Anterior cingulate cortex (tissue), 58 donors: ENCODE data around the gene CCNY.

ENCODE experiments used
- DNase-seq, 58 donors: peaks; one replicate each; lab custom pipeline; 2025; lab: John Stamatoyannopoulos, UW

The CCNY gene

GRCh38 chr10:35463878-35464277, 127.6 kb downstream of the CCNY start:
- DNase-seq, result no peak

DNA sequence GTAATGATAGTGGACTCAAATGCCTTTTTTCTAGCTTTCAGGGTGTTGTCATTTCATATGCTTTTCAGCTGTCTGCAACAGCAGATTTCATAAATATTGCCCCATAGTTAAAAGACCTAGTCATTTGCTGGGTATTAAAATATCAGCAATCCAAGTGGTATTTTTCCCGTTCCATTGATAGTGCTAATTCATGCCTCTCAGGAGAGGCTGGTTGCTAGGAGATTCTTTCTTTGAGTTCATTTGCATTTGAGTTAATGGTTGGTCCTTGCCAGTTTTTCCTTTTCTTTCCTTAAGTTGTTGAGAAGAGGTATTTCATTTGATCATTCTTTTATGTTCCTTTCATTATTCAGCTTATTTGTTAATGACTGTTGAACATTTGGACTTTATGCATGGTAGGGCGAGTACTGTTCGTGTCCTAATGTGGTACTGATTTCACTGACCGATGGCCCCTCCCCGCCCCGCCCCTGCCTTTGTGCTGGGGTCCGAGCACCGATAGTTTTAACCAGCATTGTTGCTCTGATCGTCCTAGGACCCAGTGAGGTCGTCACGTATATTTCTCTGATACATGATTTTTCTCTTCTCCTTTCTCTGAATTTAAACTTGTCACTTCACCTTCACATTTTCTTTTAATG, 128.6 kb downstream of the CCNY start:
- DNase-seq, result peak in 1 of 58 donors; percentile 35

DNA sequence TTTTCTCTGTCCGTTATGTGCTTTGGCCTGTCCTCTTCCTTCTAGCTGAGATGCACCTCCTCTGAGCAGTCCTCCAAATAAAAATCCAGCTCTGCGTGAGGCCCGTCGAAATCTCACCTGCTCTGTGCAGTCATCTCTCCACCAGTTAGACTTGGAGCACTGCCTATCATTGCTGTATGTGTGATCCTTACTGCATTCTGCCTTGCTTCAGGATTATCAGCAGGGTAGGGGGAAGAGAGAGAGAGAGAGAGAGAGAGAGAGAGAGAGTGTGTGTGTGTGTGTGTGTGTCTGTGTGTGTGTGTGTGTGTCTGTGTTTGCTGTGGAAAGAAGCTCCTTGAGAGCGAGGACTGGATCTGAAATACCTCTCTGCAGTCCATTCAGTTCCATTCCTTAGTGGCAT, 129.4 kb downstream of the CCNY start:
- DNase-seq, result no peak

DNA sequence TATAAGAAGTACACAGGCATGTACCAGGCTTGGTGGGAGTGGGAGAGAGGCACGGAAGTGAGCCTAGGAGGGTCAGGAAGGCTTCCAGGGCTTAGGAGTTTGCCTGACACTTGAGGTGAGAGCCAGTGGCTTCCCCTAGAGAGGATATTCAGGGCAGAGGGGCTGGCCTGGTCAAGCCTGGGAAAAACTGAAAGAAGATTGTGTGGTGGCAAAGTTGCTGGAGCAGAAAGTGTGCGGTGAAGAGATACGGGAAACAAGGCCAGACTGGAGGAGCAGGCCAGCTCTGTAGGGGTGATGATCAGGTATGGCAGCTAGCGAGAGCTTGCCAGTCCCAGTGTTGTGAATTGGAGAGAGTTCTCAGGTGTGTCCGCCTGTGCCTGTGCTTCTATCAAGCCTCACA, 129.9 kb downstream of the CCNY start:
- DNase-seq, result no peak

DNA sequence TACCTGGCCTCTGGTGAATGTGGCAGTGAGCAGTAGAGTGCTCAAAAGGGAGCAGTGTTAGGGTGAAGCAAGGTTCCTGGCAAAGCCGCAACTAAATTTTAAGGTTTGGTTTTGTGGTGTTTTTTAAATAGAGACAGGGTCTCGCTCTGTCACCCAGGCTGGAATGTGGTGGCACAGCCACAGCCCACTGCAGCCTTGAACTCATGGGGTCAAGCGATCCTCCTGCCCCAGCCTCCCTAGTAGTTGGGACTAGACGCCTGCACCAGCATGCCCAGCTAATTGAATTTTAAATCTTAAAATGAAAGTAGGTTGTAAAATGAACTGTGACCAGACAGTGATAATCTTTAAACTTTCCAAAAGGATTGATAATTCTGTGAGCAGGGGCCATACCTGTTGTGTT, 130.4 kb downstream of the CCNY start:
- DNase-seq, result no peak

- no peak for DNase-seq
These were observed 130.9 kb downstream of the CCNY start for GRCh38 chr10:35467186-35467585.

GRCh38 chr10:35470248-35470924, 134.1 kb downstream of the CCNY start:
- peak in 27 of 58 donors; percentile 18 to 71 (median 41) for DNase-seq

DNA sequence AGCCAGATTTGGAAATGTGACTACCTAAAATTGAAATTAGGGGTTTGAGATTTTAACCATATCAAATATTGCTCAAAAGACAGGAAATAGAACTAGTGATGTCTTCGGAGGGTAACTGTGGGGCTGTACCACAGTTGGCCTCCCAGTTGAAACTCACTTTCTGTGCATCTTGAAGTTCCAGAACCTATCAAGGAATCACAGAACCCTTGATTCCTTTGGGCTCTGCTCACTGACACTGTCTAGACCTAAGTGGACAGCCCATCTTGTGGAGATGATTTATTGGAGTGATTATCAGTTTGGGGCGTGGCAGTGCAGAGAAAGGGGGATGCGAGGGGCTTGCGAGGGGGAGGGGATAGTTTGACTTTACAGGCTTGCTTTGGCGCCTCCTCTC, 134.6 kb downstream of the CCNY start:
- DNase-seq, result no peak

GRCh38 chr10:35471435-35471834, 135.1 kb downstream of the CCNY start:
- DNase-seq, result no peak

DNA sequence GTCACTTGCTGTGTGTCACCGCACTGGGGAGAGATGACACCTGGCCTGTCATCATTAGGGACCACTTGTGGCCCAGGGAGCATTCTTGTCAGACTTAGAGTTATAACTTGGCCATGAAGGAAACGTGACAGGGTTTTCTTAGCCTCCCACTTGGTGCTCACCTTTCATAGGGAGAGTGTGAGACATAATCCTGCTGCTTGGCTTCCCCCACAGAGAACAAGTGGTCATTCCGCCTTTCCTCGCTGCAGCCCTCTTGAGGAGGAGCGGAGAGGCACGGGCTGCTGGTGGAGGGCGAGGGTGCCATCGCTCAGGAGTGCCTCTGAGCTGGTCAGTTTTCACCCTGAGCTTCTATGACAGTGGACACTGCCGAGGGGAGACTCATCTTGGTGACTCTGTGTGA, 143.8 kb downstream of the CCNY start:
- no peak for DNase-seq

DNA sequence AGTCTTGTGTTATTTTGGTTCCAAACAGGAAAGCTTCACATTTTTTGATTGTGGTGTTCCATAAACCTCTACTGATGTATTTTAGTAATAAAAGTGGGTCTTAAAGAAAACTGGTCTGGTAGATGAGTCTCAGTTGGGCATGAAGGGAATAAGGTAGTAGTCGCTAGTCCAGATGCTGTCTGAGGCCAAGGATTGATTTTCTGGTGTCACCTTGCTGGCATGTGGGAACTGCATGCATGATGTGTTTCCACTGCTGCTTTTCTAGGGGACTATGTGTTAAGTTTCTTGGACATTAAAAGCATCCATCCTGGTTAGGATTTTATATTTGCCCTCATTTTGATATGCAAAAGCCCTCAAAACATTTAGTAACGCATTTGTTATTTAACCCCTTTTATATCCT, 145.1 kb downstream of the CCNY start:
- no peak for DNase-seq

DNA sequence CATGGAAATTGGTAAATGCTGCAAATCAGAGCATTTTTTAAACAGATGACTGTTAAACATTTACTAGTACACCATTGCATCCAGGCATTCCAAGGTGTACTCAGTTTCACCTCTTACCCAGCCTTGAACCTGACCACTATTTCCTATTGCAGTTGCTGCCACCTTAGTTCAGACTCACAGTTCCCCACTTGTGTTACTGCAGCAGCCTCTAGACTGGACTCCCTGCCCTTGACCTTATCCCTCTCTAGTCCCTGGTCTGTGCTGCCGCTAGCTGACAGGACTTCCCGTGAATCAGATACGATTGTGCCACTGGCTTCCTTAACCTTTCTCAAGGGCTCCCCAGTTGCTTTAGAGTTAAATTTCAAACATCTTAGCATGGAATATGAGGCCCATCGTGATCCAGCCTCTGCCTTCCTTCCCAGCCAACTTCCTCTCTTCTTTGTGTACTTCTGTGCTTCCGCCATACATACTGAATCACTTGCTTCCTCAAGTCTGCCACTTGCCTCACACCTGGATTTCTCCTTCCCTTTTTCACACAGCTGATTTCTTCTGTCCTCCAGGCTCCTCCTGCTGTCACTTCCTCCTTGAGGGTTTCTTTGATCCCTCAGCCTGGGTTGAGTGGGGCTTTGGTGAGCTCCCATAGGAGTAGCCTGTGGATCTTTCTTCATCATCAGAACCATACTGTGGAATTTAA, 150.1 kb downstream of the CCNY start:
- no peak for DNase-seq

GRCh38 chr10:35487336-35488034, 151.2 kb downstream of the CCNY start:
- peak in 2 of 58 donors; percentile 18 to 35 for DNase-seq

DNA sequence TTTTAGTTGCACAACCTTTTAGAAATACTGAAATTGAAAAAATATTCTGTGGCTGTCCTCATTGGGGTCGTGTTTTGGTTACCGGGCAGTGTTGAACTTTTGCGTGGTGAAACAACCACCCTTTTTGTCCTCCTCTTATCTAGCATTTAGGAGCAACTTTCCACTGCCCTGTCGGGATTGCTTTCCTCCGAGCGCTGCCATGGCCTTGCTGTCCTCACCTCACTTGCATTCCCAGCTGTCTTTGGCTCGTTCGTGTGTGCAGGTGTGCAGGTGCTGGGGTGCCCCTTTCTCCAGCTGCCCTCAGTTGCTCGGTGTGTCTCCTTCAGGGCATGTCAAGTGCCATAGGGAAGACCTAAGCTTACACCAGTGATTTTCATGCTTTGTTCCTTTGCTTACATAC, 151.9 kb downstream of the CCNY start:
- no peak for DNase-seq

- no peak for DNase-seq
These were observed 156.3 kb downstream of the CCNY start for GRCh38 chr10:35492386-35493195.

DNA sequence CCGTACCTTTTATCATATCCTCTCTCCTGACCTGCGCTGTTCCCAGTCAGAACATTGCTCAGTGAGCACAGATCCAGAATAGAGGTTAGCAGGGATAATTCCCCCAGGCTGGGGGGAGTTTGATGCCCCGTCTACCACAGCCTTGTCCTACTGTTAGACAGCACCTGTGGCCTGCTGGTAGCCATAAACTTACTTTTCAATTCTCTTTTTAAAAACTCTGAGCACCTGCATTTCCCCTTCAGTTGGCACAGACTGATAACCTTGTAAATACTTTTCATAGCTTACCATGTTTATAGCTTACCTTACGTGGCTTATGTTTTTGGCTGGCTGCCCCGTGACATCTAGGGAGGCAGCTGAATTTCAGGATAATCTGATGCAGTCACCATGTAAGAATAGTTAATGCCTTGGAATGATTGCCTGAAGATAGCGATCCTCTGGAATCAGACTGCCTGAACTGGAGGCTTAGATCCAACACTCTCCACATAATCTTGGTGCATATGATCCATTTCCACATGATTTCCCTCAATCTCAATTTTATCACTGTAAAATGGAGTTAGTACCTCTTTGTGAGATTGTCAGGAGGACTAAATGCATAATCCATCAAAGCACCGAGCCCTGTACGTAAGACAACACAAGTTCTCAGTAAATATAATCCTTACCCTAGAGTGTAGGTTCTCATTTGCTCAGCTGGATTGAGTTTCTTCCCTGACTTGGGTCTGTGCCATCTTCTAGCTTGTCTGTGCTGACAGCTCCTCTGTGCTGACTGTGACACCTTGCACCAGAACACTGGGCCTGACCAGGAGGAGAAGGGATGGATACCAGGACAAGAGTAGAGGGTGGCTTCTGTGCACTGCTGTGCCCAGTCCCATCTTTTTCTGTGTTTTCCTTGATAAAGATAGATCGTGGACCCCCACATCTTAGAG, 157.1 kb downstream of the CCNY start:
- DNase-seq, result no peak

DNA sequence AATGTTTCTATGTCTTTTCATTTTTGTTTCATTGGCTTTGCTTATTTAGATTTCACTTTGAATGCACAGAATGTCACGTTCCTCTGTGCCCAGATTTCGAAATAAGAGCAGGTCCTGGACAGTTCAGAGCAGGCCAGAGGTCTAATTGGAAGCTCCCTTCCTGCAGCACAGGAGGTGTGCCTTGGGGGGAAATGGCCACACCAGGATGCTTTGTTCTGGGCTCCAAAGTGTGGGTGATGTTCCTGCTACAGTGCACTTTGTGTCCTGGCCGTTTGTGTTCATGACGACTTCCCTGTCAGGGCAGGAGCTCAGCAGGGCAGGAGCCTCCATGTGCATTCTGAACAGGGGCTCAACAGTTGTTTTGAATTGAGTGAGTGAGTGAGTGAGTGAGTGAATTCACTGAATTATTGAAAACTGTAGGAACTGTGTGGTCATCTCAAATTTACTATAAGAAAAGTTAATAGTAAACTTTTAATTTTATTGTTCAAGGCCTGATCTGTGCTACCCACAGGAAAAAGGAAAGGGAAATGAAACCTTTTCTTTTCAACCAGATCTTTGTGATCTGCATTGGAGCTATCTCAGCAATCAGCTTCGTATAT, 159.3 kb downstream of the CCNY start:
- peak in 1 of 58 donors; percentile 26 for DNase-seq

GRCh38 chr10:35497909-35498308, 161.6 kb downstream of the CCNY start:
- DNase-seq, result no peak

GRCh38 chr10:35498693-35499092, 162.4 kb downstream of the CCNY start:
- DNase-seq, result no peak
